Duodenal mucosa (tissue), 2 donors: ENCODE data around the gene BEAN1.

ENCODE experiments used
- H3K27ac ChIP-seq: one replicate; pipeline ENCODE4 v1.7.0; 2013; ENCODE audit warnings: low read depth, low read length
- H3K27me3 ChIP-seq, 2 donors: one replicate each; pipeline ENCODE4 v1.7.0; 2013; ENCODE audit warnings: low read length in 2 of 2, control low read depth in 1 of 2; ENCODE audit not compliant: insufficient read depth in 2 of 2, control insufficient read depth in 1 of 2
- H3K36me3 ChIP-seq, 2 donors: one replicate each; pipeline ENCODE4 v1.7.0; 2013; ENCODE audit warnings: low read length in 2 of 2, control low read depth in 1 of 2; ENCODE audit not compliant: insufficient read depth in 2 of 2, control insufficient read depth in 1 of 2
- H3K4me1 ChIP-seq, 2 donors: one replicate each; pipeline ENCODE4 v1.7.0; 2013; ENCODE audit warnings: low read length in 2 of 2, control low read depth in 1 of 2; ENCODE audit not compliant: insufficient read depth in 2 of 2, control insufficient read depth in 1 of 2
- H3K4me3 ChIP-seq, 2 donors: one replicate each; pipeline ENCODE4 v1.7.0; 2013; ENCODE audit warnings: low read length in 2 of 2, low read depth in 1 of 2
- H3K9ac ChIP-seq, 2 donors: one replicate each; pipeline ENCODE4 v1.7.0; 2013; ENCODE audit warnings: low read length in 2 of 2, low read depth in 1 of 2
- H3K9me3 ChIP-seq, 2 donors: one replicate each; pipeline ENCODE4 v1.7.0; 2013; ENCODE audit warnings: low read length in 2 of 2, control low read depth in 1 of 2; ENCODE audit not compliant: control insufficient read depth in 1 of 2

The BEAN1 gene

DNA sequence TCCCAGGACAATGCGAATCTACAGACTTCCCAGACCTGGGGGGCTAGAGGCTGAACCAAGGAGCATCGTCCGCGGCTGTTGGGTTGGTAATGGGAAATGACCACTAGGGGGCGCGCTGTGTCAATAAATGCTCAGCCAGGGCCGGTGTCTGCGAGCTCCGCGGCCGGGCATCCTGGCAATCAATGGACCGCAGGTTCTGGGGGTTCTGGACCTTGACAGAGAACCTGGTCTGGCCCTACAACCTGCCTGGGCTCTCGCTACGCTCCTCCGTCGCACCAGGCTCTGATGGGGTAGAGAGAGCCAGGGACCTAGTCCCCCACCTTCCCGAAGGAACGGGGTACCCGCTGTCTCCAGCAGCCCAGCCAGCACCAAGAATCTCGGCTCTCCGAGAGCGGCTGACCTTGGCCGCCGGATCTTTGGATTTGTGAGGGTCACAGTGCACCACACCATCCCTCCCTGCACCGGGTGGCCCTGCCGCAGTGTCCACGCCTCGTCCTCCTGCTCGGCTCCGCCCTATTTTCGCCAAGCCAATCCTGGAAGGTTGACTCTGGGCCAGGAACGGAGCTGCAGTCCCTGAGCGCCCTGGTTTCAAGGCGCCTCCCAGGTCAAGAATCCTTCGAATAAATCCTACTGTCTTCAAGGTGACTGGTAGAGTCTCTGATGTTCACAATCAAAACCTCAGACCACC lies 20.4 kb upstream of the BEAN1 start:
- no peaks in the 10 kb centered on the region for H3K36me3 ChIP-seq
- peak overlapping the region; percentile 73 to 76 for H3K4me3 ChIP-seq
- no peaks in the 10 kb centered on the region for H3K9me3 ChIP-seq
- peaks cover 0 to 18% of the 10 kb centered on the region in 2 donors for H3K4me1 ChIP-seq
- no peak overlapping the region for H3K27ac ChIP-seq
- H3K27me3 ChIP-seq, result peaks cover 6% of the 10 kb centered on the region in 2 donors
- H3K9ac ChIP-seq, result peak overlapping the region in 1 of 2 donors; percentile 71

- Histone ChIP-seq H3K27ac (no peak overlapping the region), H3K4me3 (peak overlapping the region in 1 of 2 donors; percentile 54), H3K9me3 (peaks cover 0 to 6% of the 10 kb centered on the region in 2 donors), H3K4me1 (peaks cover 0 to 18% of the 10 kb centered on the region in 2 donors), H3K27me3 (peaks cover 6% of the 10 kb centered on the region in 2 donors), H3K9ac (no peak overlapping the region), H3K36me3 (no peaks in the 10 kb centered on the region)
Measured at GRCh38 chr16:66408163-66409048, 18.7 kb upstream of the BEAN1 start.

GRCh38 chr16:66409156-66409555 lies 17.9 kb upstream of the BEAN1 start:
- H3K36me3 ChIP-seq, result no peaks in the 10 kb centered on the region
- H3K9ac ChIP-seq, result no peak overlapping the region
- peaks cover 0 to 18% of the 10 kb centered on the region in 2 donors for H3K4me1 ChIP-seq
- peaks cover 0 to 6% of the 10 kb centered on the region in 2 donors for H3K9me3 ChIP-seq
- H3K27me3 ChIP-seq, result peaks cover 6% of the 10 kb centered on the region in 2 donors
- no peak overlapping the region for H3K4me3 ChIP-seq
- H3K27ac ChIP-seq, result no peak overlapping the region

- Histone ChIP-seq H3K9me3 (peaks cover 0 to 6% of the 10 kb centered on the region in 2 donors), H3K4me3 (no peak overlapping the region), H3K27ac (no peak overlapping the region), H3K36me3 (no peaks in the 10 kb centered on the region), H3K9ac (no peak overlapping the region), H3K4me1 (peaks cover 0 to 11% of the 10 kb centered on the region in 2 donors), H3K27me3 (peaks cover 0 to 4% of the 10 kb centered on the region in 2 donors)
Measured at GRCh38 chr16:66412182-66412581, 14.9 kb upstream of the BEAN1 start.

GRCh38 chr16:66414891-66415290 lies 12.2 kb upstream of the BEAN1 start:
- Histone ChIP-seq H3K9ac (no peak overlapping the region), H3K27me3 (peaks cover 0 to 4% of the 10 kb centered on the region in 2 donors), H3K27ac (no peak overlapping the region), H3K9me3 (peaks cover 0 to 6% of the 10 kb centered on the region in 2 donors), H3K36me3 (no peaks in the 10 kb centered on the region), H3K4me3 (no peak overlapping the region), H3K4me1 (no peaks in the 10 kb centered on the region)

DNA sequence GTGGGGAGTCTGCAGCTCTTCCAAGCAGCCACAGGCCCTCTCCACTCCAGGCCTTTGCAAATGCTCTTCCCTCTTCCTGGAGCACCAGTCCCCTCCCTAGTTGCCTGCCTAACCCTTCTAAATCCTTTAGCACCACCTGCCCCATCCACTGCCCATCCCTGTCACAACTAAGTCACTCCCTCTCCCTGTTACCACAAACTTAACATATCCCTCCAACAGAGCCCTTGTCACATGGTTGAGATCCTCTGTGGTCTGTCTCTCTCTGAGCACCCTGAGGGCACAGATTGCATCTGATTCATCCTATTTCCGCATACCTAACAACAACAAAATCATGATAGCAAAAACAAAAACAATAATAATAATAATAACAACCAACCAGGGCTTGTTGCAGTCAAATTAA lies 11.0 kb upstream of the BEAN1 start:
- Histone ChIP-seq H3K9me3 (peaks cover 0 to 6% of the 10 kb centered on the region in 2 donors), H3K4me1 (no peaks in the 10 kb centered on the region), H3K27ac (no peak overlapping the region), H3K27me3 (peaks cover 0 to 4% of the 10 kb centered on the region in 2 donors), H3K36me3 (no peaks in the 10 kb centered on the region), H3K9ac (no peak overlapping the region), H3K4me3 (no peak overlapping the region)

DNA sequence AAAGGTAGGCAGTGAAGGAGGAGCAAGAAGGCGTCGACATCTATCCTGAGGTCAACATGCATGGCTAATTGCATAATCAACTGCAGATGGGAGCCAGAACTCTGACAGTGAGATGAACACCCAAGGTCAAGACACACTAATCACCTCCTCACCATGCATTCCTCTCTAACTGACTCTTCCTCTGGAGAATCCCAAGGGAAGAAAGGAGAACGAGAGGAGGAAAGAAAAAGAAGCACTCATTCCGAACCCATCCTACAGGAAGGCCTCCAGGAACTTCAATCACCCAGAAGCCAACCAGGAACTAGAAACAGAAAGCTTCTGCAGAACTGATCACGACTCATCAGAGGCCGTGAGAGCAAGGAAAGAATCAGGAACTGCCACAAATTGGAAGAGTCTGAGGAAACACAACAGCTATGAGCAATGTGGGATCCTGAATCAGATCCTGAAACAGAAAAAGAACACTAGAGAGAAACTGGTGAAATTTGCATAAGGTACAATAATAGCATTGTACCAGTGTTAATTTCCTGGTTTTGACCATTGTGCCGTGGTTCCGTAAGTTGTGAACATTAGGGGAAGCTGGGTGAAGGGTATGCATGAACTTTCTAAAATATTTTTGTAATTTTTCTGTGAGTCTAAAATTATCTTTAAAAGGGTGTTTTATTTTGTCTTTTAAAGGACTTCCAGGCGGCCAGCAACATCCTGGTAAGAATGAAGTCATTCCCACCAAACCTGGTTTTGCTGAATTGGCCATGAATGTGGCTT lies 10.0 kb upstream of the BEAN1 start:
- no peak overlapping the region for H3K9ac ChIP-seq
- H3K27me3 ChIP-seq, result peaks cover 3 to 4% of the 10 kb centered on the region in 2 donors
- no peaks in the 10 kb centered on the region for H3K4me1 ChIP-seq
- no peak overlapping the region for H3K27ac ChIP-seq
- H3K9me3 ChIP-seq, result peaks cover 0 to 6% of the 10 kb centered on the region in 2 donors
- H3K36me3 ChIP-seq, result no peaks in the 10 kb centered on the region
- H3K4me3 ChIP-seq, result no peak overlapping the region

- Histone ChIP-seq H3K36me3 (no peaks in the 10 kb centered on the region), H3K4me3 (no peak overlapping the region), H3K27ac (no peak overlapping the region), H3K9ac (no peak overlapping the region), H3K9me3 (no peaks in the 10 kb centered on the region), H3K27me3 (peaks cover 4 to 6% of the 10 kb centered on the region in 2 donors), H3K4me1 (no peaks in the 10 kb centered on the region)
Measured at GRCh38 chr16:66418165-66418962, 8.7 kb upstream of the BEAN1 start.

DNA sequence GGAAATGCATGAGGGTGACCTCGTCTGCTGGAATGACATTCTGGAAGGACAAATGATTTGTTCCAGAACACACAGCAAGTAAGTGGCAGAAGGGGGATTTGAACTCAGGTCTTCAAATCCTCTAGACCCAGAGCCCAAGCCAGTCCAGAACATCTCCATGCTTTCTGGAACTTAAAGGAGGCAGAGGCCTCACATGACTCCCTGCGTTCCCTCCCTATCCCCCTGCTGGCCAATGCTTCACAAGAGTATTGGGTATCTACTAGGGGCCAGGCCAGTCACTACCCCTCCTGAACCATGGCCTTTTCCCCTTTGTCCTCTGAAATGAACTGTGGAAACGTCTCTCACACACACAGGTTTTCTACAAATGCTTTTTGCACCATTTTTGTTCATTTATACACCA lies 7.6 kb upstream of the BEAN1 start:
- Histone ChIP-seq H3K9ac (no peak overlapping the region), H3K27ac (no peak overlapping the region), H3K36me3 (no peaks in the 10 kb centered on the region), H3K9me3 (no peaks in the 10 kb centered on the region), H3K27me3 (peaks cover 4 to 9% of the 10 kb centered on the region in 2 donors), H3K4me3 (no peak overlapping the region), H3K4me1 (no peaks in the 10 kb centered on the region)
